Activated CD4-positive, alpha-beta T cell treated with anti-CD3 and anti-CD28 coated beads, Interleukin-2, Interleukin-4, amounts not matched to agents 100 ng/mL and 50 ng/mL, durations not matched to agents 16 hours and 8 hours (primary cell): ENCODE data around the gene ZNF814.
"Not testable (repeated sequence)": the region's sequence is repeated elsewhere in the genome, so short reads cannot be mapped to it uniquely, and the experiment has no call there.

ENCODE experiments used
- DNase-seq: peaks from one replicate; pipeline ENCODE4 v3.0.0-alpha.2; 2020; ENCODE audit warnings: low spot score

Gene ZNF814

DNA sequence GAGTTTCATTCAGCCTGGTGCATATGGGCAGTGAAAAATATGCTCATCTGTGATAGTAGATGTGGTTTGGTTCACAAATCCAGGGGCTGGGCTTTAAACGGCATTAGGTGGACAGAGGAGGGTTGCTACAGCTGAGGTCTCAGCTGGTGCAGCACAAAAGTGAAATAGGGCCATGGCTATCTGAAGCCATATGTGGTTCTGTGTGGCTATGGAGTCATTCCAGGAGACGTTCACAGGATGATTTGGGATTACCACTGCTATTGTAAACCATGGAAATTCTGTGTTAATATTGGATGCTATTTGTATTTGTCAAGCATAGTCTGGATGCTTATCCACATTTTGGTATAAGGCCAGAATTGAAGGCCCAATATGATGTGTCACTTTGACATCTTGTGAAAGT lies 34.7 kb downstream of the ZNF814 start:
- not testable (repeated sequence) for DNase-seq

GRCh38 chr19:57851812-57852603 lies 36.8 kb downstream of the ZNF814 start:
- DNase-seq, result not testable (repeated sequence)

DNA sequence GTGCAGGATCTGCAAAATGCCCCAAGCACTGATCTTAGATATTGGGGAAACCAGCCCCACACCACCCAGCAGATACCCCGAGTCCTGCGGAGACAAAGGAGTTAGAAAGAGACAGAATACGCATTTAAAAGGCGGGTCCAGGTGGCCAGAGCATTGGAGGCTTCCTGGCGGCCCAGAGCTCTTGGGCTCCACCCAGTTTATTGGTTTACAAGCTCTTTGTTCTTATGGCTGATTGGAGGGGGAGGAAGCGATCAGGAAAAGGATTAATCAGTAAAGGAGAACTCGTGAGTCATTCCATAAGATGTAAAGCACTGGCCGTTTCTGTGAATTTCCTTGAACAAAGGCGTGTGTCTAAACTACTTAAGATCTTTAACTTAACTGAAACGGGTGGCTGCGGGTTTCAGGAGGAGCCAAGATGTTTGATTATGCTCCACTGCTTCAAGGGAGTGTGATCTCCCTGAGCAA lies 38.3 kb downstream of the ZNF814 start:
- DNase-seq, result peak; percentile 31

DNA sequence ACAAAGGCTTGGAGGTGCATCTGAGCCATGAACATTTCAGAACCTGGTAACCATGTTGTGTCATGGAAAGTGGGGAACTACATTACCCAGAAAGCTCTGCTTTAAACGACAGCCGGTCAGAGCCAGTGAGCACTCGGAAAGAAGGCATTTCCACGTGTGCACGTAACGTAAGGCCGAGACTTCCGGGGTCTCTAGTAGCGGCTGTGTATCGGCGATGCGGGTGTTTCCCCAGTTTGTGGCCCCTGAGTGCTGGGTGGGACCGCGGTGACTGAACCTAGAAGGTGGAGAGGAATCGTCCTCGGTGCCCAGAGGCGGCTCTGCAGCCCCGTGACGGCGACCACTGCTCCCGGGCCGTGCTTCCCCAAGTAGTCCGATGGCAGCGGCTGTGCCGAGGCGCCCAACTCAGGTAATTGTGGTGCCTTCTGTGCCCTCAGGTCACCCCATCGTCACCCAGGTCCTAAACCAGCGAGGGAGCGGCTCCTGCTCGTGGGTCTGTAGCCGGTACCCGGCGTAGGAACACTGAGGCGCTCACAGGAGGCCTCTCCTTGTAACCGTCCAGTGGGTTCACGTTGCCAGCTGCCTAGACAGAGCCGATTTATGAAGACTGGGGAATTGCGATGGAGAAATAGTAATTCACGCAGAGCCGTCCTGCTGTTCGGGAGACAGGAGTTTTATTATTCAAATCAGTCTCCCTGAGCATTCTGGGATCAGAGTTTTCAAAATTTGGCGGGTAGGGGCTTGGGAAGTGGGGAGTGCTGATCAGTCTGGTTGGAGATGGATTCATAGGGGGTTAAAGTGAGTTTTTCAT lies 39.0 kb downstream of the ZNF814 start, which contains the start of gene ZNF587:
ZNF587 (plus strand) TSS at position 194 of the 808 bp plus-strand sequence; CDS start at position 374, 180 bp downstream.
- DNase-seq, result peak; percentile 87

GRCh38 chr19:57849162-57849665 lies 39.6 kb downstream of the ZNF814 start:
- DNase-seq, result not testable (repeated sequence)

- not testable (repeated sequence) for DNase-seq
Observed at GRCh38 chr19:57847164-57847563, 41.7 kb downstream of the ZNF814 start.

GRCh38 chr19:57841122-57841763 lies 47.6 kb downstream of the ZNF814 start:
- DNase-seq, result no peak

DNA sequence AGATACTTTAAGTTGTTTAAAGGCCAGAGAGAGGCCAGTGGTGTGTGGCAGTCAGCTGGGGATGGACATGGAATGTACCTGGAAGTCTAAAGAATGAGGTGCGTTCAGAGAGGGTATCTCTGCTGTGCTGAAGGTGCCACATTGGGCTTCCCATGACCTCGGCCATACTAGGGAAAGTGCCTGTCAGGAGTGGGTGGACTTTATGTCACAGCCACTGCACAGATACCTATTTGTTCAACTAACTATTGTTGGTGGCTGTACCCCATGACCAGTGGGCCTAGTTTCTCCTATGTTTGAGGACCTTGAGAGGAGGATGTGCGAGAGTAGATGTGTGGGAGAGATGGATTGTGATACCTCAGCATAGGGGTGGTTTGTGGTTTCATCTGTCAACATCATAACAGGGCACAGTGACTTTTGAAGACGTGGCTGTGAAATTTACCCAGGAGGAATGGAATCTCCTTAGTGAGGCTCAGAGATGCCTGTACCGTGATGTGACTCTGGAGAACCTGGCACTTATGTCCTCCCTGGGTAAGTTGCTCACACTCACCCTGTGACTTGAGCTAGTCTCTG lies 50.1 kb downstream of the ZNF814 start:
- DNase-seq, result not testable (repeated sequence)

- DNase-seq, result not testable (repeated sequence)
Observed at GRCh38 chr19:57836991-57837390, 51.8 kb downstream of the ZNF814 start.

- no peak for DNase-seq
Observed at GRCh38 chr19:57830071-57830602, 58.7 kb downstream of the ZNF814 start, which contains the start of gene ZNF587B. TSS of gene ZNF587B (plus strand) at chr19:57830299. CDS start at chr19:57830529, 230 bp downstream.

DNA sequence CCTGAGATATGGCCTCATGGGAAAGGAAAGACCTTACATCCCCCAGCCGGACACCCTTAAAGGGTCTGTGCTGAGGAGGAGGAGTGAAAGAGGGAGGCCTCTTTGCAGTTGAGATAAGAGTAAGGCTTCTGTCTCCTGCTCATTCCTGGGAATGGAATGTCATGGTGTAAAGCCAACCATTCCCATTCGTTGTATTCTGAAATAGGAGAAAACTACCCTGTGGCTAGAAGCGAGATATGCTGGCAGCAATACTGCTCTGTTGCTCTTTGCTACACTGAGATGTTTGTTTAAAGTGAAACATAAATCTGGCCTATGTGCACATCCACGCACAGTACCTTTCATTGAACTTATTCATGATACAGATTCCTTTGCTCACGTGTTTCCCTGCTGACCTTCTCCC lies 59.5 kb downstream of the ZNF814 start:
- DNase-seq, result no peak

GRCh38 chr19:57825511-57825910 lies 63.3 kb downstream of the ZNF814 start:
- DNase-seq, result no peak

DNA sequence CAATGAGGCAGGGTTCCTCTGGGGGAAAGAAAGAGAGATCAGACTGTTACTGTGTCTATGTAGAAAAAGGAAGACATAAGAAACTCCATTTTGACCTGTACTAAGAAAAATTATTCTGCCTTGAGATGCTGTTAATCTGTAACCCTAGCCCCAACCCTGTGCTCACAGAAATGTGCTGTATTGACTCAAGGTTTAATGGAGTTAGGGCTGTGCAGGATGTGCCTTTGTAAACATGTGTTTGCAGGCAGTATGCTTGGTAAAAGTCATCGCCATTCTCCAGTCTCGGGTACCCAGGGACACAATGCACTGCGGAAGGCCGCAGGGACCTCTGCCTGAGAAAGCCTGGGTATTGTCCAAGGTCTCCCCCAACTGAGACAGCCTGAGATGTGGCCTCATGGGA lies 65.2 kb downstream of the ZNF814 start:
- DNase-seq, result not testable (repeated sequence)

DNA sequence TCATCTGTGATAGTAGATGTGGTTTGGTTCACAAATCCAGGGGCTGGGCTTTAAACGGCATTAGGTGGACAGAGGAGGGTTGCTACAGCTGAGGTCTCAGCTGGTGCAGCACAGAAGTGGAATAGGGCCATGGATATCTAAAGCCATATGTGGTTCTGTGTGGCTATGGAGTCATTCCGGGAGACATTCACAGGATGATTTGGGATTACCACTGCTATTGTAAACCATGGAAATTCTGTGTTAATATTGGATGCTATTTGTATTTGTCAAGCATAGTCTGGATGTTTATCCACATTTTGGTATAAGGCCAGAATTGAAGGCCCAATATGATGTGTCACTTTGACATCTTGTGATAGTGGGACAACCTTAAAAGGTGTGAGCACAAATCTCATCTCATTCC lies 65.7 kb downstream of the ZNF814 start:
- DNase-seq, result not testable (repeated sequence)

DNA sequence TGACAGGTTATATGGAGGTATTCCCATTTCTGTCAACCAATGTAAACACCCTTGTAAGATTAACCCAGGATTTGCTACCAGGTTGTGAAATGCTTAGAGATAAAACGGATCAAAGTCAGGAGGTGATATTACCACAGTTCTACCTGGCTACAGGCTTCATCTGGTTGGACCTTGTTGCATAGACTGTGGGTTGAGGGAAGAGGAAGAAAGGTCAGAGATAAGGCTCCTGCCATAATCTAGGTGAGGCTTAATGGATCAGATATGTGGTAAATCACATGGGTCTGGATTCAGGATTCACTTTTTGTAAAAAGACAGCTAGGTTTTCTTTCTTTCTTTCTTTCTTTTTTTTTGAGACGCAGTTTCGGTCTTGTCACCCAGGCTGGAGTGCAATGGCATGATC lies 67.3 kb downstream of the ZNF814 start:
- not testable (repeated sequence) for DNase-seq

GRCh38 chr19:57821095-57821494 lies 67.7 kb downstream of the ZNF814 start:
- DNase-seq, result not testable (repeated sequence)

- DNase-seq, result no peak
Observed at GRCh38 chr19:57820599-57820998, 68.2 kb downstream of the ZNF814 start.

DNA sequence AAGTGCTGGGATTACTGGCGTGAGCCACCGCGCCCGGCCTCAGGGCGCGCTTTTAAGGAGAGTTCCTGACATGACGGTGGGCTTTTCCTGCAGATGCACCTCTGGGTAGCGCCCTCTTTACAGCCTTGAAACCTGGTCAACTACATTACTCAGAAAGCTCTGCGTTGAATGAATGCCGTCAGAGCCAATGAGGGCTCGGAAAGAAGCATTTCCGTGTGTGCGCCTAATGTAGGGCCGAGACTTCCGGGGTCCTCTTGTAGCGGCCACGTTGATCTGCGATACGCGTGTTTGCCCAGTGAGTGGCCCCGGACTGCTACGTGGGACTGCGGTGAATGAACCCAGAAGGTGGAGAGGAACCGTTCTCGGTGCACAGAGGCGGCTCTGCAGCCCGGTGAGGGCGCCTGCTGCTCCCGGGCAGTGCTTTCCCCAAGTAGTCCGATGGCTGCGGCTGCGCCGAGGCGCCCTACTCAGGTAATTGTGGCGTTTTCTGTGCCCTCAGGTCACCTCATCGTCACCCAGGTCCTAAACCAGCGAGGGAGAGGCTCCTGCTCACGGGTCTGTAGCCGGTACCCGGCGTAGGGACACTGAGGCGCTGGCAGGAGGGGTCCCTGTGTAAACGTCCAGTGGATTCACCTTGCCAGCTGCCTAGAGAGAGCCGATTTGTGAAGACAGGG lies 69.2 kb downstream of the ZNF814 start:
- DNase-seq, result peak; percentile 91

GRCh38 chr19:57818378-57818777 lies 70.5 kb downstream of the ZNF814 start:
- DNase-seq, result no peak

GRCh38 chr19:57817976-57818375 lies 70.9 kb downstream of the ZNF814 start:
- no peak for DNase-seq

DNA sequence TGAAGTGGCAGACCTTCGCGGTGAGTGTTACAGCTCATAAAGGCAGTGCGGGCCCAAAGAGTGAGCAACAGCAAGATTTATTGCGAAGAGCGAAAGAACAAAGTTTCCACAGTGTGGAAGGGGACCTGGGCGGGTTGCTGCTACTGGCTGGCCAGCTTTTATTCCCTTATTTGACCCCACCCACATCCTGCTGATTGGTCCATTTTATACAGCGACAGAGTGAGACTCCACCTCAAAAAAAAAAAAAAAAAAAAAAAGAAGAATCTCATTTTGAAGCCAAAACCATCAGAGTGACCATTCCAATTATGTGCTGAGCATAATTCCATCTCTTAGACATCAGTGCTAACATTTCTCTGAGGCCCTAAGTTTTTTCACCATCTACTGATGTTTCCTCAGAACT lies 72.2 kb downstream of the ZNF814 start:
- DNase-seq, result no peak
